Osteoblast (primary cell): ENCODE data around the gene KLHL29. TPM values are rescaled to one million over a fixed set of nuclear protein-coding genes. Genes with fewer than 3 reads are reported as not detected.

Experiments used
- DNase-seq: peaks from one replicate; pipeline ENCODE4 v3.0.0; 2011; ENCODE audit warnings: low spot score, mixed read lengths; ENCODE audit not compliant: insufficient read length; ENCODE audit errors: missing footprints
- H2AFZ ChIP-seq: 2 replicates; pipeline ENCODE4 v1.6.0; 2011; ENCODE audit warnings: mild to moderate bottlenecking, low read length
- H3K27ac ChIP-seq: 2 replicates; pipeline ENCODE4 v1.5.1; 2011; ENCODE audit warnings: mild to moderate bottlenecking, low read depth, low read length, moderate library complexity
- H3K27me3 ChIP-seq: 2 replicates; pipeline ENCODE4 v1.6.0; 2012; ENCODE audit warnings: mild to moderate bottlenecking, control low read depth, inconsistent platforms, low read length, moderate library complexity; ENCODE audit not compliant: insufficient read depth
- H3K36me3 ChIP-seq: 2 replicates; pipeline ENCODE4 v1.5.1; 2011; ENCODE audit warnings: mild to moderate bottlenecking, low read length, control low read depth, moderate library complexity; ENCODE audit not compliant: insufficient read depth
- H3K4me1 ChIP-seq: 2 replicates; pipeline ENCODE4 v1.5.1; 2011; ENCODE audit warnings: mild to moderate bottlenecking, low read length, control low read depth, moderate library complexity; ENCODE audit not compliant: insufficient read depth
- H3K4me2 ChIP-seq: 2 replicates; pipeline ENCODE4 v1.6.0; 2011; ENCODE audit warnings: mild to moderate bottlenecking, low read length; ENCODE audit not compliant: insufficient read depth
- H3K4me3 ChIP-seq: fragments of 200-600 bp; sonication (generic); 3 replicates; pipeline ENCODE4 v1.5.1; 2012; ENCODE audit warnings: mild to moderate bottlenecking, low read length, inconsistent platforms; ENCODE audit not compliant: insufficient read depth
- H3K79me2 ChIP-seq: 2 replicates; pipeline ENCODE4 v1.6.0; 2012; ENCODE audit warnings: mild to moderate bottlenecking, low read length, control low read depth, inconsistent platforms; ENCODE audit not compliant: insufficient read depth
- H3K9me3 ChIP-seq: 2 replicates; pipeline ENCODE4 v1.5.1; 2011; ENCODE audit warnings: low read depth, low read length, control low read depth
- H4K20me1 ChIP-seq: 2 replicates; pipeline ENCODE4 v1.6.0; 2012; ENCODE audit warnings: mild to moderate bottlenecking, low read length, control low read depth; ENCODE audit not compliant: insufficient read depth
- total RNA-seq: library from RNA; depleted of rRNA; stranded (reverse); fragments of >200 nt; gene quantifications from 2 replicates; pipeline ENCODE4 v1.2.3, GENCODE V29; 2012
- TF ChIP-seq, protein P1 (sequence below): IDR thresholded peaks from 2 replicates; pipeline ENCODE4 v1.5.1; 2011; ENCODE audit warnings: mild to moderate bottlenecking, low read depth, low read length, moderate library complexity; ENCODE audit errors: extremely low read depth

KLHL29 gene
- total RNA-seq, 1 donor = 3.3 TPM

DNA sequence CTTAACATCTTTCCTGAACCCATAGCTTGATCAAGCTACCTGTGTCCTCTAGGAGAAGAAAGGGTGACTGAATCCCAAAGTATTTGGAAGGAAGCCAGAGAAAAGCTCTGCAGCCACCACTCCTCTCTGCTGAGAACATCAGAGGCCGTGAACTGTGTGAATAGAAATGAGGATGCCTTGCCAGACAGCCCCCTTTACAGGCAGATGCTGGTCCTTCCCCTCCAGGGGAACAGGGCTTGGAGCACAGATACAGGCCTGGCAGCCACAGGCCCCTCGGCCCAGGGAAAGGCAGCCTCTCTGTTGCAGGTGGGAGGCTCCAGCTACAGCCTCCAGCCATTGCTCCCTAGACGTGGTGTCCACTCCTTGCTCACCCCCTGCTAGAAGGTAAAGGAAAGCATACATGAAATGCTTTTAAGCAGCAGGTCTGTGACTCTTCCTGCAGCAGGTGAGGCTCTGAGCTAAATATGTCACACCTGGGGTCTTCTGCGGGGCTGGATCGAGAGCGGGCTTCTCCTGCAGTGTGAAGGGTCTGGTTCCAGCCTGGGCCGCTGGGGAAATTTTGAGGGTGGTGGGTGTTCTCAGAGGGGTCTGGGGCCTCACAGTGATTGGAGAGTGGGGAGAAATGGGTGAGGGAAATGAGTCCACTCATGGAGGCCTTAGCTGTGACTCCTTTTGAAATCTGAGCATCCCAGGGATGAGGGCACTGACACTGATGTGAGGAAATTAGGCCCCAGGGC is 234.0 kb downstream of the KLHL29 start:
- no peaks in the 10 kb centered on the region for H3K36me3 ChIP-seq
- H3K79me2 ChIP-seq = no peaks in the 10 kb centered on the region
- no peaks in the 10 kb centered on the region for H3K27me3 ChIP-seq
- TF ChIP-seq, protein P1, sequence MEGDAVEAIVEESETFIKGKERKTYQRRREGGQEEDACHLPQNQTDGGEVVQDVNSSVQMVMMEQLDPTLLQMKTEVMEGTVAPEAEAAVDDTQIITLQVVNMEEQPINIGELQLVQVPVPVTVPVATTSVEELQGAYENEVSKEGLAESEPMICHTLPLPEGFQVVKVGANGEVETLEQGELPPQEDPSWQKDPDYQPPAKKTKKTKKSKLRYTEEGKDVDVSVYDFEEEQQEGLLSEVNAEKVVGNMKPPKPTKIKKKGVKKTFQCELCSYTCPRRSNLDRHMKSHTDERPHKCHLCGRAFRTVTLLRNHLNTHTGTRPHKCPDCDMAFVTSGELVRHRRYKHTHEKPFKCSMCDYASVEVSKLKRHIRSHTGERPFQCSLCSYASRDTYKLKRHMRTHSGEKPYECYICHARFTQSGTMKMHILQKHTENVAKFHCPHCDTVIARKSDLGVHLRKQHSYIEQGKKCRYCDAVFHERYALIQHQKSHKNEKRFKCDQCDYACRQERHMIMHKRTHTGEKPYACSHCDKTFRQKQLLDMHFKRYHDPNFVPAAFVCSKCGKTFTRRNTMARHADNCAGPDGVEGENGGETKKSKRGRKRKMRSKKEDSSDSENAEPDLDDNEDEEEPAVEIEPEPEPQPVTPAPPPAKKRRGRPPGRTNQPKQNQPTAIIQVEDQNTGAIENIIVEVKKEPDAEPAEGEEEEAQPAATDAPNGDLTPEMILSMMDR = no peak
- peak; percentile 13 for DNase-seq
- H3K4me1 ChIP-seq = no peaks in the 10 kb centered on the region
- no peaks in the 10 kb centered on the region for H4K20me1 ChIP-seq
- H3K27ac ChIP-seq = no peak overlapping the region
- no peak overlapping the region for H3K4me3 ChIP-seq
- H3K4me2 ChIP-seq = no peak overlapping the region
- H3K9me3 ChIP-seq = no peaks in the 10 kb centered on the region
- H2AFZ ChIP-seq = no peak overlapping the region

DNA sequence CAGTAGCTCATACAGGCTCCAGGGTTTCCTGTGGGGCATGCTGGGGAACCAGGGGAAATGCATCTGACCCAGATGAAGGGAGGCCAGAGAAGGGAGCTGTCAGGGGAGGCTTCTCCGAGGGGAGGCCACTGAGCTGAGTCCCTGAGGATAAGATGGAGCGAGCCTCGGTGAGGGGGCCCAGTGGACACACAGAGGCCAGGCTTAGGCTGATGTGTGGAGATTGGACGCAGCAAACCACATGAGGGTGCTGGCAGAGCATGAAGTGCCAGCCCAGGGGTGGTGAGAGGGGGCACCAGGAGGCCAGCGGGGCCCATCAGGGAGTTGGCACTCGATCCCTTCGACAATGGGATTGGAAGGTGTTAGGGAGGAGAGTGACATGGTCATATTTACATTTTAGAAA is 235.0 kb downstream of the KLHL29 start:
- Histone ChIP-seq H3K4me2 (no peak overlapping the region), H3K36me3 (no peaks in the 10 kb centered on the region), H3K4me3 (no peak overlapping the region), H4K20me1 (no peaks in the 10 kb centered on the region), H3K79me2 (no peaks in the 10 kb centered on the region), H3K4me1 (no peaks in the 10 kb centered on the region), H2AFZ (no peak overlapping the region), H3K27ac (no peak overlapping the region), H3K9me3 (no peaks in the 10 kb centered on the region), H3K27me3 (no peaks in the 10 kb centered on the region)
- peak; percentile 45 for DNase-seq
- TF ChIP-seq, protein P1 = no peak

GRCh38 chr2:23620841-23621341 is 235.9 kb downstream of the KLHL29 start:
- TF ChIP-seq, protein P1 = no peak
- no peaks in the 10 kb centered on the region for H3K79me2 ChIP-seq
- DNase-seq = peak; percentile 82
- no peak overlapping the region for H3K4me2 ChIP-seq
- H3K36me3 ChIP-seq = no peaks in the 10 kb centered on the region
- no peaks in the 10 kb centered on the region for H3K9me3 ChIP-seq
- no peak overlapping the region for H3K27ac ChIP-seq
- no peak overlapping the region for H2AFZ ChIP-seq
- H3K4me3 ChIP-seq = no peak overlapping the region
- no peaks in the 10 kb centered on the region for H3K27me3 ChIP-seq
- no peaks in the 10 kb centered on the region for H4K20me1 ChIP-seq
- no peaks in the 10 kb centered on the region for H3K4me1 ChIP-seq

GRCh38 chr2:23621616-23622015 is 236.6 kb downstream of the KLHL29 start:
- H3K27ac ChIP-seq = no peak overlapping the region
- no peaks in the 10 kb centered on the region for H3K4me1 ChIP-seq
- H2AFZ ChIP-seq = no peak overlapping the region
- peak; percentile 8 for DNase-seq
- no peaks in the 10 kb centered on the region for H3K9me3 ChIP-seq
- no peak overlapping the region for H3K4me3 ChIP-seq
- TF ChIP-seq, protein P1 = no peak
- H3K36me3 ChIP-seq = no peaks in the 10 kb centered on the region
- H3K79me2 ChIP-seq = no peaks in the 10 kb centered on the region
- H3K27me3 ChIP-seq = no peaks in the 10 kb centered on the region
- H4K20me1 ChIP-seq = no peaks in the 10 kb centered on the region
- H3K4me2 ChIP-seq = no peak overlapping the region
